Endometrial microvascular endothelial cells (primary cell): ENCODE results near the gene MS4A3. TPM values are rescaled to one million over a fixed set of nuclear protein-coding genes. Genes with fewer than 3 reads are reported as not detected.
"Not testable (repeated sequence)": the region's sequence is repeated elsewhere in the genome, so short reads cannot be mapped to it uniquely, and the experiment has no call there.

Experiments
- in situ Hi-C: cut with HindIII; loops from 2 replicates; pipeline ENCODE4 v1.10.0; 2017; ENCODE audit warnings: low sequenced_read_pairs, low pct_unique_long_range_greater_than_20kb; ENCODE audit errors: inconsistent ontology term
- total RNA-seq: library from RNA; depleted of rRNA; stranded (reverse); fragments of >200 nt; gene quantifications from one replicate; pipeline ENCODE4 v1.2.3, GENCODE V29; 2015; ENCODE audit errors: inconsistent ontology term

MS4A3 gene
- total RNA-seq, 1 donor from 2014 or later = not detected

GRCh38 chr11:60085909-60086308 lies 29.4 kb downstream of the MS4A3 start:
- in situ Hi-C loops = no loop called here

- in situ Hi-C loops = no loop called here
Observed at GRCh38 chr11:60087239-60087638, 30.8 kb downstream of the MS4A3 start.

DNA sequence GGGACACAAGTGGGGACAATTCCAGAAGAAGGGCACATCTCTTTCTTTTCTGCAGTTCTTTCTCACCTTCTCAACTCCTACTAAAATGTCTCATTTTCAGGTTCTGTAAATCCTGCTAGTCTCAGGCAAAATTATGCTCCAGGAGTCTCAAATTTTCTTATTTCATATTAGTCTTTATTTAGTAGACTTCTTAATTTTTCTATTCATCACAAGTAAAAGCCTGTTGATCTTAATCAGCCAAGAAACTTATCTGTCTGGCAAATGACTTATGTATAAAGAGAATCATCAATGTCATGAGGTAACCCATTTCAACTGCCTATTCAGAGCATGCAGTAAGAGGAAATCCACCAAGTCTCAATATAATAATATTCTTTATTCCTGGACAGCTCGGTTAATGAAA lies 31.9 kb downstream of the MS4A3 start, which contains the start of gene MS4A2:
MS4A2 (plus strand) TSS at position 301 of the 400 bp plus-strand sequence. CDS start 102 bp downstream, outside the sequence.
- in situ Hi-C loops = no loop called here

DNA sequence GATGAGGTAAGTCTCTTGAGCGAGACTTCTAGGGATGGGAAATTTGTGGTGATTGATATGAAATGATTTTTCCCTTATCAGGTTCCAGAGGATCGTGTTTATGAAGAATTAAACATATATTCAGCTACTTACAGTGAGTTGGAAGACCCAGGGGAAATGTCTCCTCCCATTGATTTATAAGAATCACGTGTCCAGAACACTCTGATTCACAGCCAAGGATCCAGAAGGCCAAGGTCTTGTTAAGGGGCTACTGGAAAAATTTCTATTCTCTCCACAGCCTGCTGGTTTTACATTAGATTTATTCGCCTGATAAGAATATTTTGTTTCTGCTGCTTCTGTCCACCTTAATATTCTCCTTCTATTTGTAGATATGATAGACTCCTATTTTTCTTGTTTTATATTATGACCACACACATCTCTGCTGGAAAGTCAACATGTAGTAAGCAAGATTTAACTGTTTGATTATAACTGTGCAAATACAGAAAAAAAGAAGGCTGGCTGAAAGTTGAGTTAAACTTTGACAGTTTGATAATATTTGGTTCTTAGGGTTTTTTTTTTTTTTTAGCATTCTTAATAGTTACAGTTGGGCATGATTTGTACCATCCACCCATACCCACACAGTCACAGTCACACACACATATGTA lies 39.1 kb downstream of the MS4A3 start:
- in situ Hi-C loops = no loop called here

DNA sequence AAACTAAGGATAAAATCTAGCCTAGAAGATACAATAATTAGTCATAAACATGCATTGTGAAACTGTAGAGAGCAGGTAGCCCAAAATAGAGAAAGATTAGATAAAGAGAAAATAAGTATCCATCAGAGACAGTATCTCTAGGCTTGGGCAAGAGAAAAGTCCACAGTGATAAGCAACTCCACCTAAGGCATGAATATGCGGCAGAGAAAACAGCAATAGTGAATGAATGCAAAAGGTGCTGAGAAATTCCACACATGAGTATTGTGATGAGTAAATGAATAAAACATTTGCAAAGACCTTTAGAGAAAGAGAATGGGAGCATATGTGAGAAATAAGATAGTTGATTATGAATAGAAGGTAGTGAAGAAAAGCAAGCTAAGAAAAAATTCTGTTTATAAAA lies 40.7 kb downstream of the MS4A3 start:
- in situ Hi-C loops = no loop called here

- in situ Hi-C loops = no loop called here
Observed at GRCh38 chr11:60098508-60098907, 42.0 kb downstream of the MS4A3 start.

- in situ Hi-C loops = no loop called here
Observed at GRCh38 chr11:60100516-60100915, 44.1 kb downstream of the MS4A3 start.

DNA sequence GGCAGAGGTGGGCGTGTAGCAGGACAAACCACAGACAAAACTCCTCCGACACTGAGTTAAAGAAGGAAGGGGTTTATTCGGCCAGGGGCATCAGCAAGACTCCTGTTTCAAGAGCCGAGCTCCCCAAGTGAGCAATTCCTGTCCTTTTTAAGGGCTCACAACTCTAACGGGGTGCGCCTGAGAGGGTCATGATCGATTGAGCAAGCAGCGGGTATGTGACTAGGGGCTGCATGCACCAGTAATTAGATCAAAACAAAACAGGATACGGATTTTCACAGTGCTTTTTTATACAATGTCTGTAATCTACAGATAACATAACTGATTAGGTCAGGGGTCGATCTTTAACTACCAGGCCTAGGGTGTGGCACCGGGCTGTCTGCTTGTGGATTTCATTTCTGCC lies 44.9 kb downstream of the MS4A3 start:
- in situ Hi-C loops = not testable (repeated sequence)

DNA sequence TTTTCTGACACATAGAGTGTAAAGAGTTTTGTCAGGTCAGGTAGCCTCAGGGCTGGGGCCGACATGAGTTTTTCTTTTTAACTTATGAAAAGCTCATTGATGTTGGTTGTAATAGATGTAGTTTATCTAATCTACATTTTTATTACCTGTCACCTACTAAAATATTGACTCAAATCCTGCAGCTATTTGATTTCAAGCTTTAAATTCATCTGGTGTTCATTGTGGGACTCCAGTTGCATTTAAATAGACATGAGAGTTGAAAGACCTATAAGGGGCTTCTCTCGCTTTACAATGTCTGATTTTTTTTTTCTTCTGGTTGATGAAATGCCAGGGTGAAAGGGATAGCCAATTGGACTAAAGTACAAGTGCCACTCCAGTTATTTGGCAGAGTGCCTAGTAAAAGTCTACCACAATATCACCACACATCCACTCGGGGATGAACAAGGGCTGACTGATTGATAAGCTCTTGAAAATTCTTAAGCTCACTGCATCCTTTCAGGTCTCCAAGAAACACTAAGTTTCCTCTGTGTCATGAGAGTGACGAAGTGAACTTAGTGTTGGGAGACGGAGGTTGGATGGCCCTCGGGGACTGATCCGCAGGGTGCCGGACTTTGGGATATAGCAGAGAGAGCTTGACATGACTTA lies 48.1 kb downstream of the MS4A3 start:
- in situ Hi-C loops = not testable (repeated sequence)

DNA sequence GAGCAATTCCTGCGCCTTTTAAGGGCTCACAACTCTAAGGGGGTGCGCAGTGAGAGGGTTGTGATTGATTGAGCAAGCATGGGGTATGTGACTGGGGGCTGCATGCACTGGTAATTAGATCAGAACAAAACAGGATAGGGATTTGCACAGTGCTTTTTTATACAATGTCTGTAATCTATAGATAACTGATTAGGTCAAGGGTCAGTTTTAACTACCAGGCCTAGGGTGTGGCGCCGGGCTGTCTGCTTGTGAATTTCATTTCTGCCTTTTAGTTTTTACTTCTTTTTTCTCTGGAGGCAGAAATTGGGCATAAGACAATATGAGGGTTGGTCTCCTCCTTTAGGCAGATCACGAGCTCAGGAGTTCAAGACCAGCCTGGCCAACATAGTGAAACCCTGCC lies 52.2 kb downstream of the MS4A3 start:
- in situ Hi-C loops = not testable (repeated sequence)

DNA sequence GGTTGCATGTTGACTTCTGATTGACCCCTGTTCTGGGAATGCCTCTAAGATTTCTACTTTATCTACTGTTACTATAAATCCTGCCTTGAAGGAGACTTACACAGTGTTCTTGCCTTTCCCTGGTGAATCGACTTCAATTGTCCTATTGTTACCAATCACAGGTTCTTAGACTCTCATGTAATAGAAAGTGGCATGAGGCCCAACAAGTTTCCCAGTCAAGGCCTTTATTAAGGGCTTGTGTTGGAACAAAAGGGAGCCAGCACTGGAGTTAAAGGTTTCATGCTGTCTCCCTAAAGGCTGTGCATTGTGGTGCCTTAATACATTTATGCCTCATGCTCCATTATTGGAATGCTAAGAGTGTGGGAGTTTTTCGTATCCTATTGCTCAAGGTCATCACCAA lies 55.3 kb downstream of the MS4A3 start:
- in situ Hi-C loops = no loop called here

DNA sequence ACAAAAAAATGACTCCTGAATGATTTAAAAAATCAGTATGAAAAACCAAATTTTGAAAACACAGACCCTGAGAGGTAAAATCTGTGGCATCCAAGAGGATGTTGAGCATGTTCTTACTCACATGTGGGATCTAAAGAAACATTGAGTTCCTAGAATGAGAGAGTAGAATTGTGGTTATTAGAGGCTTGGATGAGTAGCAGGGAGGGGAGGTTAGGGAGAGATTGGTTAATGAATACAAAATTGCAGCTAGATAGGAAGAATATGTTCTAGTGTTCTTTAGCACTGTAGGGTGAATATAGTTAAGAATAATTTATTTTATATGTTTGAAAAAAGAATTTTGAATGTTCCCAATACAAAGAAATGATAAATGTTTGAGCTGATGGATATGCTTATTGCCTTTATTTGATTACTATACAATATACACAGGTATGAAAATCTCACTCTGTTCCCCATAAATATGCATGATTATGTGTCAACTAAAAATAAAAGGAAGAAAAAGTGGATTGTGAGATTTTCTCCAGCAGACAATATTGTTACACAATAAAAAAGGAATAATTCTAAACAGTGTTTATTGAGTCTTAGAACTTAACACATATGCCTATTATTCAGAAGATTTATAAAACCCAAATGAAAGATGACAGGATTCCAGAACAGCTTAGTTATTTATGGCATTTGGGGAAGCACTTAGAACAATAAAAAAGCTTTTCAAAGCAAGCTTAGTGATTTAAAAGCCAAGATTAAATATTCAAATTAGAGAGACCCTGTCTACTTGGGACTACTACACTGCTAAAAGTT lies 60.7 kb downstream of the MS4A3 start:
- in situ Hi-C loops = no loop called here

- in situ Hi-C loops = no loop called here
Observed at GRCh38 chr11:60118338-60118737, 61.9 kb downstream of the MS4A3 start.

DNA sequence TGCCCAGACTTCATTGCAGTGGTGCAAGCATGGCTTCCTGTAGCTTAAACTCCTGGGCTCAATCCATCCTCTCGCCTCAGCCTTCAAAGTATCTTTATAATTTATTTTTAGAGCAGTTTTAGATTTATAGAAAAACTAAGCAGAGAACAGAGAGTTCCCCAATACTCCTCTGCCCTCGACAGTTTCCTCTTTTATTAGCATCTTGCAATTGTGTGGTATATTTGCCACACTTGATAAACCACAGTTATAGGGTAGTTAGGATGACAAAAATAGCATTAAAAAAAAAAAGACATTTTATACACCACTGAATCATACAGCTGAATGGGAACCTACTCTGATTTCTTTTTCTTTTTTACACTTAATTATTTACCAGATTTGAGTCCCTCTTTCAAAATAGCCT lies 63.2 kb downstream of the MS4A3 start:
- in situ Hi-C loops = no loop called here

Other genes starting within 250 kb of the MS4A3 start
- 48.8 TPM for gene MRPL16, start 245.9 kb upstream of the MS4A3 start, total RNA-seq
- not detected for gene CBLIF, start 211.2 kb upstream of the MS4A3 start, total RNA-seq
- not detected for gene TCN1, start 190.2 kb upstream of the MS4A3 start, total RNA-seq
- gene OOSP3, start 177.9 kb upstream of the MS4A3 start, total RNA-seq = not detected
- not detected for gene OOSP1, start 118.2 kb upstream of the MS4A3 start, total RNA-seq
- not detected for gene OOSP4A, start 92.6 kb upstream of the MS4A3 start, total RNA-seq
- not detected for gene OOSP4B, start 39.5 kb upstream of the MS4A3 start, total RNA-seq
- gene OOSP2, start 16.3 kb upstream of the MS4A3 start, total RNA-seq = not detected
- gene MS4A2, start 32.0 kb downstream of the MS4A3 start, total RNA-seq = not detected
- not detected for gene MS4A6A, start 126.4 kb downstream of the MS4A3 start, total RNA-seq
- not detected for gene MS4A4E, start 186.5 kb downstream of the MS4A3 start, total RNA-seq
- gene MS4A4A, start 224.0 kb downstream of the MS4A3 start, total RNA-seq = not detected